HPDE6-E6E7 (cell line): ENCODE measurements around the gene PTER.

Source experiments
- DNase-seq: peaks from one replicate; pipeline ENCODE4 v3.0.0; 2011; ENCODE audit warnings: missing footprints; ENCODE audit errors: extremely low spot score

Gene PTER

GRCh38 chr10:16470747-16471146 is 33.9 kb downstream of the PTER start:
- no peak for DNase-seq

GRCh38 chr10:16472828-16473227 is 36.0 kb downstream of the PTER start:
- no peak for DNase-seq

- no peak for DNase-seq
Observed at GRCh38 chr10:16477757-16478156, 40.9 kb downstream of the PTER start.

DNA sequence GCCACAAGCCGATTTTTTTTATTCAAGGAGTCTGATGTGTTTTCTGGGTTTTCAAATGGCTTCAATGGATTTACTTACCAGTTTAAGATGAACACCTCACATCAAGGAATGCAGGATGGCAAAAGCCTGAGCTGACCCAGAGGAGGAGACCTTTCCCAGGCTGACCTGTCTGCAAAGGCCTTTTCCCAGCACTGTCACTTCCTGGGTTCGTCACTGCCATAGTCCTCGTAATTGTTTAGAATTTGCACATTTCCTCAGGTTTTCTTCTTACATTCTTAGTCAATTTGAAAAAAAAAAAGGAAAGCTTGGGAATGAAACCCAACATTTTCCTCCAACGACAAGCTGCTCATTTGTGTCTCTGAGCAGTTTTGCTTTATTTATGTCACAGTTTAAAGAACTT is 42.0 kb downstream of the PTER start:
- DNase-seq, result no peak

DNA sequence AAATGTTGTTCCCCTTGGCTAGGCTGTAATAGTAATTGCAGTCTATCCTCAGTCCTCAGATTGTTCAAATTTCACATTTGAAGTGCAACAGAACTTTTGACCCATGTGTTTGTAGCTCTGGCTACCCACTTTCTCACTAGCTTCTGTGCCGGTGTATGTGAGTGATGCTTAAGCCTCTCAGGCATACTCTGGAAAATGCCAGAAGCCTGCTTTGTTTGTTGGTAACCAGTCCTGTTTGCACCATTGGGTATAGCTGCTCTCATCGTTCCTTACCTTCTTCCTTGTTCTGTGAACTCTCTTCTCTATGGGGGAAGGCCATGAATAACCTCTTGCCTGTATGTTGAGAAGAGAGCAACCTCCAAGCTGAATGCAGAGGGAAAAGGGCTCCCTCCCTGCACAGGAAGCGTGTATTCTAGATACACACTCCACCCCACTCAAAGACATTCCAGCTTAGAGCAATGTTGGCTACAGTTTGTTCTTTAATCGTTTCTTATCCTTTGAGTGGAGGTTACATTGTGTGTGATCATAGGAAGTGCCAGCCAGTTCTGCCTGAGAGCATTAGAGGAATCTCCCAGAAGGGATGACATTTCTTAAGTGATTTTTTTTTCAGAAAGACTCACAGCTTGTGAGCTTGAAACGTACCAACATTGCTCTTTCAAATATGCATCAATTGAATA is 44.4 kb downstream of the PTER start:
- DNase-seq, result no peak

DNA sequence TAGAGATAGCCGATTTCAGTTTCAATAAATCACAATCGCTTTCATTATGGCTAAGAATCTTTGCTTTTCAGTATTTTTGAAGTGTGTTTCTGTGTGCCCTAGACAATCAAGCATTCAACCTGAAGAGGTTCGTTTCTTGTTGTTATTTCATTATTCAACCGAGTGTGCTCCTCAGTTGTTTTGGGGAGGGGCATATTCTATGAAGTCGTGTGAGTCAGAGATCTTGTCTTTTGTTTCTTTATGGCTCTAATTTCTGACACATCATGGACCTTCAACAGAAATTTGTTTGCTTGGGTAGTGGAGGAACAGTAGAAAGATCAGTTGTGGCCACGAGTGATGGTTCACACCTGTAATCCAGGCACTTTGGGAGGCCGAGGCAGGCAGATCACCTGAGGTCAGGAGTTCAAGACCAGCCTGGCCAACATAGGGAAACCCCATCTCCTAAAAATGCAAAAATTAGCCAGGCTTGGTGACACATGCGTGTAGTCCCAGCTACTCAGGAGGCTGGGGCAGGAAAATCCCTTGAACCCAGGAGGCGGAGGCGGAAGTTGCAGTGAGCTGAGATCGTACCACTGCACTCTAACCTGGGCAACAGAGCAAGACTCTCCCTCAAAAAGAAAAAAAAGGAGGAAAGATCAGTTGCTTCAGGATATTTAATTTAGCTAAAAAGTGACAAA is 46.6 kb downstream of the PTER start:
- no peak for DNase-seq

DNA sequence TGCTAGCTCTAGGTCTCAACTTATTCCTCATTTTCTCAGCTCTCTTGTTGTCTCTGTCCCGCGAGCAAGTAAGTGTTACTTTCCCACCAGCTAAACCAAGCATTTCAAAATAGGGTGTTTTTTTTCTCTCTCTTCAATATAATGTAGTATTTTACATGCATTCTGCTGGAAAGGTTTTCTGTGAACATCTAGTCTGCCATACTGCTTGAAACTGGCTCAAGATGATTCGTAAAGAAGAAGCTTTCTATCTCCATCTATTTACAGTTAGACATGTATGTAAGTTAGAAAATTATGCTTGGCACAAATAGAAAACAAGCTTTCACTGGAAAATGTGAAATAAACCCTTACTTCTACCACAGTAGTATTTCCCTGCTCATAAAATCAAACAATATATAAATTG is 53.7 kb downstream of the PTER start:
- no peak for DNase-seq

- DNase-seq, result no peak
Observed at GRCh38 chr10:16491933-16492332, 55.1 kb downstream of the PTER start.

- DNase-seq, result no peak
Observed at GRCh38 chr10:16493884-16494536, 57.2 kb downstream of the PTER start.

DNA sequence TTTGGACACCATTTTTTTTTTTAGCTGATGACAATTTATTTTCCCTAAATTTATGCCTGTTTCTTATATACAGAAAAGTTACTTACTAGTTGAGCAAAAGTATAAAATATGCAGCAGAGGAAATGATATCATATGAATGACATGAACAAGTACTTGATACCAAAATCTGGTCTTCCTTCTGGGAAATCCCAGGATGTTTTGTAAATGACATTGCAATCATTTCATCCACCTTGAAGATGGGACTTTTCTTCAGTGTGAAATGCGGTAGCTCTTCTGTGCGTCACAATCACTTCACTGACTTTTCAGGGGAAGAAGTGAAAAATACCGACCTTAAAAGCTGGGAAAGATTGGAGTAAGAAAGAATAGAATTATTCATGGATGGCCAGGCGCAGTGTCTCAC is 61.1 kb downstream of the PTER start:
- no peak for DNase-seq

DNA sequence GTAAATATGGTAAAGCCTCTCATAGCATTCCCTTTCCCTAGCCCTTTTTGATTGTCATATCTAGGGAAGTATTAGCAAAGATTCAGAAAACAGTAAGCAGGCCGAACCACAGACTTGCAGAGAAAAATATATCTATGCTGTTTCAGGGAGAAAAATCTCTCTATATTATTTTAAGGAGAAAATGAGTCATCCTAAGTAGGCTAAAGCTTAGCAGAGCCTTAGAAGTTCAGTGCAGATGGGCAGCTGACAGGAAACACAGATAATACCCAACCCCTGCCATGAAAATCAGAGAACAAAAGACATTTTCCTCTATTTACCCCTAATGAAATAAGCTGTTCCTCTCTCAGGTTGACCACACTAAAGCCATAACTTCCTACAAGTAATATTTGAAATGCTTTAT is 68.4 kb downstream of the PTER start:
- no peak for DNase-seq

DNA sequence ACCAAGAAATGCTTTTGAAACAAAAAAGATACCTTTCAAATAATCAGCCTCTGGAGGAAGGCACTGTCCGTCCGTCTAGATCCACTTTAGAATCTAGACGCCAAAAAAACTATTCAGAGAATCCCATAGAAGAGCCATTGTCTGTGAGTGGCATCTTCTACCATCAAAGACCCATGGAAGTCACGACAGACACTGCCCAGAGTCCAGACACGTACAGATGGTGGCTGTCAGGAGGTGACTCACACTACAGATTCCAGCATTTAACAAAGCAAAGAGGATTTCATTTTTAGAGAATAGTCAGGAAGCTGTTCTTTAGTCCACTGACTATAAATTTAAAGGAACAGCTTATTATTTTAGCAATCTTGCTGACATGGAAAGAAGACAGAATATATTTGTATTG is 73.2 kb downstream of the PTER start:
- DNase-seq, result no peak

GRCh38 chr10:16510843-16511242 is 74.0 kb downstream of the PTER start:
- no peak for DNase-seq

- no peak for DNase-seq
Observed at GRCh38 chr10:16518822-16519221, 82.0 kb downstream of the PTER start.

- DNase-seq, result no peak
Observed at GRCh38 chr10:16519250-16519907, 82.6 kb downstream of the PTER start.

- no peak for DNase-seq
Observed at GRCh38 chr10:16519908-16520861, 83.4 kb downstream of the PTER start.

GRCh38 chr10:16520900-16521299 is 84.1 kb downstream of the PTER start:
- DNase-seq, result no peak

GRCh38 chr10:16521311-16522016 is 84.7 kb downstream of the PTER start, which contains the start of gene C1QL3:
C1QL3 (minus strand) TSS chr10:16521879; CDS start chr10:16521065, 814 bp downstream.
- DNase-seq, result no peak

GRCh38 chr10:16527452-16527851 is 90.6 kb downstream of the PTER start:
- no peak for DNase-seq

DNA sequence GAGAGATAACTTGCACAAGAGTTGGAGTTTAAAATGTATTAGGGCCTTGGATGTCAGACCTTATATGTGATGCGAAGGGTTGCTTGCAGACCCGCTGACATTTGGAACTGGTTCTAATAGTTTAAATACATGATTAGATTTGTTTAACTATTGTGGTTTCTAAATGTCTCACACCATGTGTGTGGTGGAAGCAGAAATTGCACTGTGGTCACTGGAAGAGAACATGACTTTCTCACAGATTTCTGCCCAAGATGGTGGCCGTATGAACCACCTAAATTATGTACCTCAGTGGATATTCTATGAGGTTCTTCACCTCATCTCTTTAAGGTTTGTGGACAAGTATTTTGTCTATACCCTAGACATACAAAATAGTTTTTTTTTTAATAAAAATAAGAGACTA is 93.0 kb downstream of the PTER start:
- DNase-seq, result no peak

GRCh38 chr10:16536155-16536554 is 99.3 kb downstream of the PTER start:
- DNase-seq, result no peak
